ENCODE measurements around the gene GPANK1. TPM values are rescaled to one million over a fixed set of nuclear protein-coding genes. Genes with fewer than 3 reads are reported as not detected.

The GPANK1 gene
- total and polyA plus RNA-seq, 2 of the 13 experiments (the other 11 are each of a cell fraction or from before 2014, with no cell fraction given) = 15.4 to 22.8 TPM

DNA sequence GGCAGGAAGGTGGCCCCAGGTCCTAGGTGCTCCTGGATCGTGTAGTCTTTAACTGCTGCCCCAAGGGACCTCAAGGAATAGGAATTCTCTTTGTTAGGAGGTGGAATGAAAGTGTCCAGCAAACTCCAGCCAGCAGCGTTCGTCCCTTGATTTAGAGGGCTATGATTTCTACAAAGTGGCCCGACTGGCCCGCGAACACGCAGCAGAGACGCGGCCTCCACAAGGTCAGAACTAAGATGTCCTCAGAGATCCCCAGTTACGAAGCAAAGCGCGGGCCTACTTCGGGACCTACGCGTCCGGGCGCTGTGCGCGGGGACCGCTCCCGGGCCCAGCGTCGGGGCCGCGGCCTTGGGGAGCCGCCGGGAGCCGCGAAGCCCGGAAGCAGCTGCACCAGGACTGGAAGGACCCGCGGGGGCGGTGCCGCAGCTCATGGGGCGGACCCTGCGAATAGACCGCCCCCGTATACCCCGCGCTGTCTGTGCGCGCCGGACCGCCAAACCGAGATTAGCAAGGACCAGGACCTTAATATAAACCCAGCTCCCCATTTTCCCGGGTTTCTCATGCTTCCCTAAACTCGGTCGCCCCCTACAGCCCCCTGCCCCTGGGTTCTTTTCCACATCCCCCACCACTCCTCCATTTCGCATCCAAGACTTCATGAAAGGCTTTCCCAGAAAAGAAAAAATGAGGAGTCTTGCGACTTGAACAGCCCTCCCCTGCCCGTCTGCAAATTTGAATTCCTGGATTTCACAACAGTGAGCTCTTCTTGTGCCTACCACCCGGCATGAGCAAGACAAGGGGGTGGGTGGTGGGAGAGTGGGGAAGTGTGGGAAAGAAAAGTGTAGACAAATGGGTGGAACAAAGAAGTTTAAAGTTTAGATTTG is 4.2 kb downstream of the GPANK1 start, which contains the start of gene C6orf47 (continued):
- TF ChIP-seq, protein P1, sequence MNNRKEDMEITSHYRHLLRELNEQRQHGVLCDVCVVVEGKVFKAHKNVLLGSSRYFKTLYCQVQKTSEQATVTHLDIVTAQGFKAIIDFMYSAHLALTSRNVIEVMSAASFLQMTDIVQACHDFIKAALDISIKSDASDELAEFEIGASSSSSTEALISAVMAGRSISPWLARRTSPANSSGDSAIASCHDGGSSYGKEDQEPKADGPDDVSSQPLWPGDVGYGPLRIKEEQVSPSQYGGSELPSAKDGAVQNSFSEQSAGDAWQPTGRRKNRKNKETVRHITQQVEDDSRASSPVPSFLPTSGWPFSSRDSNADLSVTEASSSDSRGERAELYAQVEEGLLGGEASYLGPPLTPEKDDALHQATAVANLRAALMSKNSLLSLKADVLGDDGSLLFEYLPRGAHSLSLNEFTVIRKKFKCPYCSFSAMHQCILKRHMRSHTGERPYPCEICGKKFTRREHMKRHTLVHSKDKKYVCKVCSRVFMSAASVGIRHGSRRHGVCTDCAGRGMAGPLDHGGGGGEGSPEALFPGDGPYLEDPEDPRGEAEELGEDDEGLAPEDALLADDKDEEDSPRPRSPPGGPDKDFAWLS (CRISPR knock-in tag; IDR thresholded peaks at IDR 0.05; ENCODE audit: borderline replicate concordance) = no peak; the same call in 1 of the 2 replicates
- TF ChIP-seq ZNF460 (CRISPR knock-in tag; IDR thresholded peaks at IDR 0.05; ENCODE audit: borderline replicate concordance) (peak; percentile 7; the same call in 1 of the 2 replicates), SOX6 (IDR thresholded peaks at IDR 0.05) (no peak), SOX6 (CRISPR knock-in tag; IDR thresholded peaks at IDR 0.05) (no peak; the same call in 1 of the 2 replicates), ZNF605 (CRISPR knock-in tag; IDR thresholded peaks at IDR 0.05) (0 out of 2 replicates have a peak, but pooled peaks have one; percentile 21), JARID2 (CRISPR knock-in tag; IDR thresholded peaks at IDR 0.05; ENCODE audit: insufficient replicate concordance) (no peak), NONO (IDR thresholded peaks at IDR 0.05) (no peak), NONO (CRISPR knock-in tag; conservative IDR thresholded peaks at IDR 0.05) (peak; percentile 89), NCOA1 (CRISPR knock-in tag; IDR thresholded peaks at IDR 0.05) (no peak), ZNF766 (CRISPR knock-in tag; IDR thresholded peaks at IDR 0.05; ENCODE audit: borderline replicate concordance) (peak; percentile 87; the same call in 1 of the 2 replicates), PHF5A (CRISPR knock-in tag; IDR thresholded peaks at IDR 0.05; ENCODE audit: low read depth, unreplicated experiment) (no peak), JUND (CRISPR knock-in tag; IDR thresholded peaks at IDR 0.05) (no peak; the same call in 1 of the 2 replicates), ZNF3 (CRISPR knock-in tag; IDR thresholded peaks at IDR 0.05) (no peak), ONECUT2 (CRISPR knock-in tag; IDR thresholded peaks at IDR 0.05) (no peak), ZNF563 (CRISPR knock-in tag; IDR thresholded peaks at IDR 0.05) (peak; percentile 70), FOXA3 (CRISPR knock-in tag; IDR thresholded peaks at IDR 0.05) (peak; percentile 63)
- TF ChIP-seq, protein P2, sequence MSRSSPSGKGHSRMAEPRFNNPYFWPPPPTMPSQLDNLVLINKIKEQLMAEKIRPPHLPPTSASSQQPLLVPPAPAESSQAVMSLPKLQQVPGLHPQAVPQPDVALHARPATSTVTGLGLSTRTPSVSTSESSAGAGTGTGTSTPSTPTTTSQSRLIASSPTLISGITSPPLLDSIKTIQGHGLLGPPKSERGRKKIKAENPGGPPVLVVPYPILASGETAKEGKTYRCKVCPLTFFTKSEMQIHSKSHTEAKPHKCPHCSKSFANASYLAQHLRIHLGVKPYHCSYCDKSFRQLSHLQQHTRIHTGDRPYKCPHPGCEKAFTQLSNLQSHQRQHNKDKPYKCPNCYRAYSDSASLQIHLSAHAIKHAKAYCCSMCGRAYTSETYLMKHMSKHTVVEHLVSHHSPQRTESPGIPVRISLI (CRISPR knock-in tag; IDR thresholded peaks at IDR 0.05; ENCODE audit: borderline replicate concordance) = no peak
- TF ChIP-seq, protein P3, sequence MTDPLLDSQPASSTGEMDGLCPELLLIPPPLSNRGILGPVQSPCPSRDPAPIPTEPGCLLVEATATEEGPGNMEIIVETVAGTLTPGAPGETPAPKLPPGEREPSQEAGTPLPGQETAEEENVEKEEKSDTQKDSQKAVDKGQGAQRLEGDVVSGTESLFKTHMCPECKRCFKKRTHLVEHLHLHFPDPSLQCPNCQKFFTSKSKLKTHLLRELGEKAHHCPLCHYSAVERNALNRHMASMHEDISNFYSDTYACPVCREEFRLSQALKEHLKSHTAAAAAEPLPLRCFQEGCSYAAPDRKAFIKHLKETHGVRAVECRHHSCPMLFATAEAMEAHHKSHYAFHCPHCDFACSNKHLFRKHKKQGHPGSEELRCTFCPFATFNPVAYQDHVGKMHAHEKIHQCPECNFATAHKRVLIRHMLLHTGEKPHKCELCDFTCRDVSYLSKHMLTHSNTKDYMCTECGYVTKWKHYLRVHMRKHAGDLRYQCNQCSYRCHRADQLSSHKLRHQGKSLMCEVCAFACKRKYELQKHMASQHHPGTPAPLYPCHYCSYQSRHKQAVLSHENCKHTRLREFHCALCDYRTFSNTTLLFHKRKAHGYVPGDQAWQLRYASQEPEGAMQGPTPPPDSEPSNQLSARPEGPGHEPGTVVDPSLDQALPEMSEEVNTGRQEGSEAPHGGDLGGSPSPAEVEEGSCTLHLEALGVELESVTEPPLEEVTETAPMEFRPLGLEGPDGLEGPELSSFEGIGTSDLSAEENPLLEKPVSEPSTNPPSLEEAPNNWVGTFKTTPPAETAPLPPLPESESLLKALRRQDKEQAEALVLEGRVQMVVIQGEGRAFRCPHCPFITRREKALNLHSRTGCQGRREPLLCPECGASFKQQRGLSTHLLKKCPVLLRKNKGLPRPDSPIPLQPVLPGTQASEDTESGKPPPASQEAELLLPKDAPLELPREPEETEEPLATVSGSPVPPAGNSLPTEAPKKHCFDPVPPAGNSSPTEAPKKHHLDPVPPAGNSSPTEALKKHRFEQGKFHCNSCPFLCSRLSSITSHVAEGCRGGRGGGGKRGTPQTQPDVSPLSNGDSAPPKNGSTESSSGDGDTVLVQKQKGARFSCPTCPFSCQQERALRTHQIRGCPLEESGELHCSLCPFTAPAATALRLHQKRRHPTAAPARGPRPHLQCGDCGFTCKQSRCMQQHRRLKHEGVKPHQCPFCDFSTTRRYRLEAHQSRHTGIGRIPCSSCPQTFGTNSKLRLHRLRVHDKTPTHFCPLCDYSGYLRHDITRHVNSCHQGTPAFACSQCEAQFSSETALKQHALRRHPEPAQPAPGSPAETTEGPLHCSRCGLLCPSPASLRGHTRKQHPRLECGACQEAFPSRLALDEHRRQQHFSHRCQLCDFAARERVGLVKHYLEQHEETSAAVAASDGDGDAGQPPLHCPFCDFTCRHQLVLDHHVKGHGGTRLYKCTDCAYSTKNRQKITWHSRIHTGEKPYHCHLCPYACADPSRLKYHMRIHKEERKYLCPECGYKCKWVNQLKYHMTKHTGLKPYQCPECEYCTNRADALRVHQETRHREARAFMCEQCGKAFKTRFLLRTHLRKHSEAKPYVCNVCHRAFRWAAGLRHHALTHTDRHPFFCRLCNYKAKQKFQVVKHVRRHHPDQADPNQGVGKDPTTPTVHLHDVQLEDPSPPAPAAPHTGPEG (CRISPR knock-in tag; IDR thresholded peaks at IDR 0.05) = peak; percentile 82
- TF ChIP-seq, protein P4, sequence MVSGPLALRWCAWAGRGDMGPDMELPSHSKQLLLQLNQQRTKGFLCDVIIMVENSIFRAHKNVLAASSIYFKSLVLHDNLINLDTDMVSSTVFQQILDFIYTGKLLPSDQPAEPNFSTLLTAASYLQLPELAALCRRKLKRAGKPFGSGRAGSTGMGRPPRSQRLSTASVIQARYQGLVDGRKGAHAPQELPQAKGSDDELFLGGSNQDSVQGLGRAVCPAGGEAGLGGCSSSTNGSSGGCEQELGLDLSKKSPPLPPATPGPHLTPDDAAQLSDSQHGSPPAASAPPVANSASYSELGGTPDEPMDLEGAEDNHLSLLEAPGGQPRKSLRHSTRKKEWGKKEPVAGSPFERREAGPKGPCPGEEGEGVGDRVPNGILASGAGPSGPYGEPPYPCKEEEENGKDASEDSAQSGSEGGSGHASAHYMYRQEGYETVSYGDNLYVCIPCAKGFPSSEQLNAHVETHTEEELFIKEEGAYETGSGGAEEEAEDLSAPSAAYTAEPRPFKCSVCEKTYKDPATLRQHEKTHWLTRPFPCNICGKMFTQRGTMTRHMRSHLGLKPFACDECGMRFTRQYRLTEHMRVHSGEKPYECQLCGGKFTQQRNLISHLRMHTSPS (CRISPR knock-in tag; IDR thresholded peaks at IDR 0.05; ENCODE audit: low read depth) = no peak

Data from HepG2 (cell line).